Ramos (cell line): ENCODE results near the gene SLC25A25.
"Not testable (repeated sequence)": the region's sequence is repeated elsewhere in the genome, so short reads cannot be mapped to it uniquely, and the experiment has no call there.

Experiments used
- in situ Hi-C: fragments of 300-500 bp; cut with MboI; formaldehyde crosslinking; loops from one replicate; pipeline ENCODE4 v1.14.3; 2022; ENCODE audit warnings: low sequenced_read_pairs; ENCODE audit not compliant: unreplicated experiment

The SLC25A25 gene

DNA sequence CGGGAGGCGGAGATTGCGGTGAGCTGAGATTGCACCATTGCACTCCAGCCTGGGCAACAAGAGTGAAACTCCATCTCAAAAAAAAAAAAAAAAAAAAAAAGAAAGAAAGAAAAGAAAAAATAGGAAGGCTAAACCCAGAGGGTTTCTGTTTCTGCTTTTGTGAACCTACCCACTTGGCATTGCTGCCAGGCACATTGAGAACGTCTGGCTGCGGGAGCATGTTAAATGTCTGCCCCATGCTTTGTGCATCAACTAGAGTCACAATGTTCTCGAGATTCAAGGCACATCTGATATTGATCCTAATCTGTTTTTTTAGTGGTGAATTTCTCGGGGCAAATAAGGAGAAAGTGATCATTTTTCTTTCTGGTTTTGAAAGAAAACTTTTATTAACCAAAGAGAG lies 2.8 kb downstream of the SLC25A25 start:
- in situ Hi-C loops = no loop called here

GRCh38 chr9:128071475-128071874 lies 3.4 kb downstream of the SLC25A25 start:
- in situ Hi-C loops = not testable (repeated sequence)

DNA sequence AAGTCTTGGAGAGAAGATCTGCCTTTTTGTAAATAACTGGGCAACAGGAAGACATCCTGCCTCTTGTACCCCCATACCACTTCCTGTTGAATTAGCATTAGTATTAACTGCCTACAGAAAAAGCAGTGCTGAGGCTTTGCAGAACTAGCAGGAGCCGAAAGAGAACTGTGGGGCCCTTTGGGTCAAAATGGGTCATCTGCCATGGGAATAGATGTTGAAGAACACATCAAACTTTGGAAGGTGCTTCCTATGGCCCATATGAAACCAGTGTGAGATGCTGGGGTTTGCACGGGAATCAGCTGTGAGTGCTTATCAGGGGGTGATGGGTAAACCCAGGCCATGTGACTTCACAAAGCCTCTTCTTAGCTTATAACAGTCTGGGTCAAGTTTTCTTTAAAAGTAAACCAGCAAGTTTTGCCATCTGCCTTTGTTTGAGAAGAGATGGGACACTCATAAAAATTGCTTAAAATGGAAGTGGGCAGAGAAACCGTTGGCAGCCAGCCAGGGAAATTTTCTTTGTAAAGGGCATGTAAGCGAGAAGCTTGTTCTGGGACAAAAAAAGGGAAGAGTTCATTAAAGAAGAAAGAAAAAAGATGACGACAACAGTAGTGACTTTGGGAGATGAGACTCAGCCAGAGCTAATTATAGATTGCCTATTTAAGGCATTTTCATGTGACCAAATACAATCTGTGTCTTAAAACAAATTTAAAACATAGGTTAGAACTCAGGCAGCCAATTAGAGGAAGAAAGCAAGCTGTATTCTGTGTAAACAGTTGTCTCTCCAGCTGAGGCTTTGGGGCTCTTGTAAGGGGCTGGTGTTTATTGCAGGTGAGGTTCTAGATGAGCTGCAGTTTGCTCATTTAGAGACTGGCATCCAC lies 4.4 kb downstream of the SLC25A25 start:
- in situ Hi-C loops = no loop called here

DNA sequence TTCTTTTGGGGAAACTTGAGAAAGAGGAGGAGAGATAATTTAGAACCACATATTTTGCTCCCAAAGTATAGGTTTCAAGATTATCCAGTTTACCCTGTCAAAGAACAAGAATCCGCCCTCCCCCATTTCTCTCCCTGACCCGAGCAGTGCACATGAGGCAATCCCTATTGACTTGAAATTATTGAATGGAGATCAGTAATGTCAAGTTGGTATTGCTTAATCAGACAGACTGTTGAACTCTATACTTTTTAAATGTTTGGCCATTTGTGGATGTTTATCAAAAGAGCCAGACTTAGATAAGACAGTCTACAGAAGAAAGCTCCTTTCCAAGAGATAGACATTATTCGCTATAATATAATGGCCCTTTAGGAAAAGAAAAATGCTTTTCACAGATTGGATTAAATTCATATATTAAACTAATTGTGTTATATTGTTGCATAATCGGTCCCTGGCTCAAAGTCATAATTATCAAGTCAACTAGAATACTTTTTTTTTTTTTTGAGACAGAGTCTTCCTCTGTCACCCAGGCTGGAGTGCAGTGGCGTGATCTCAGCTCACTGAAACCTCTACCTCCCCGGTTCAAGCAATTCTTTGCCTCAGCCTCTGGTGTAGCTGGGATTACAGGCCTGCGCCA lies 5.3 kb downstream of the SLC25A25 start:
- in situ Hi-C loops = no loop called here

DNA sequence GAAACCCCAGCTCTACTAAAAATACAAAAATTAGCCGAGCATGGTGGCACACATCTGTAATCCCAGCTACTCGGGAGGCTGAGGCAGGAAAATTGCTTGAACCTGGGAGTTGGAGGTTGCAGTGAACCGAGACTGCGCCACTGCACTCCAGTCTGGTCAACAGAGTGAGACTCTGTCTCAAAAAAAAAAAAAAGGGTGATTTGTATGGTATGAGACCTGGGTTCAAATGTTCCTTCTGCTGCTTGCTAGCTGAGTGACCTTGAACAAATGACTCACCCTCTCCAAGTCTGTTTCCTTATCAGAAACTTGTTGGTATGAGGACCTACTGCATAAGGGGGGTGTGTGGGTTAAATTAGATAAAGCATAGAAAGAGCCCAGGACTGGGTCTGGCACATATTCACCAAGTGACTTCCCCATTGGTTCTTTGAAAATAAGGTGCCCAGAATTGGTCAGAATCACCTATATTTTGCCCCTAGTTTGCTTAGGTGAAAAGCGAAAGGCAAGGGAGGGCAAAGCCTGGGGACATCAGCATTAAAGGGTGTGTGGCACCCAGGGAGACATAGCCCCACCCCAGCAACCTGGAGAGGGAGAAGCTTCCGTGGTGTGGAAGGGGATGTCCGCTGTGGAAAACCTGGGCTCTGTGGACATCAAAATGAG lies 9.9 kb downstream of the SLC25A25 start:
- in situ Hi-C loops = no loop called here

- in situ Hi-C loops = no loop called here
Observed at GRCh38 chr9:128078504-128079434, 10.7 kb downstream of the SLC25A25 start.

GRCh38 chr9:128080206-128080605 lies 12.2 kb downstream of the SLC25A25 start:
- in situ Hi-C loops = no loop called here

DNA sequence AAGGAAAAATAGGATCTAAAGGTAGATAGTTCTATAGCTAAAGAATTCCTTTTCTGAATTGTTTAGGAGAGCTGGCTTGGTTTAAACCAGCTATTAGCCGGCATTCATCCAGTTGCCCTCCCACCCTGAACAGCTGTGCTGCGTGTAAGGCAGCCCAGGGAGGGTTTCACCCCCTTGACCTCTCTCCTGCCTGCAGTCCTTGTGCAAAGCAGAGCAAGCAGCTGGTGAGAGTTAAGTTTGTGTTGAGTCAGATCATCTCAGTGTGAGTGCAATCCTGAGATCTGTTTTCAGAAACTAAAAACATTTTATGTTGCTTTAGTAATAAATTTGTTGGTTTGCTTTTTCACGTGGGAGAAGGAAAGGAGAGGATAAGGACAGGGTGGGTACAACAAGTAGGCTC lies 13.0 kb downstream of the SLC25A25 start:
- in situ Hi-C loops = no loop called here

DNA sequence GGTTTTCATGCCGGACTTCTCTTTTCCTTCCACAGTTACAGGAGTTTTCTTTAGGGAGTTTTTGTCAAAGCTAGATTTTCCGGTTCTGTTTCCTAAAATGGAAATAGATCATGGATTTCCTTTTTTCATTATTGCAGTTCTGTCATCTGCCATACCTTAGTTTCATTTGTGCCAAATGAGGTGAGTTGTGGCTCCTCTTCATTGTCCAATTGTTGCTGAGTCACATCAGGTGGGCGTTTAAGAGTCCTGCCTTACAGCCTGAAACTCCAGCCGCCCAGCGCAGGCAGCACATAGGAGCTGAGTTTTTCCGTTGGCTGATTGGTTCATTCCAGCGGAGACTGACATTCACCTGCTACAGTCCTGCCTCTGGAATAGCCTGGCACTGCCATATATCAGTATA lies 14.1 kb downstream of the SLC25A25 start:
- in situ Hi-C loops = no loop called here

GRCh38 chr9:128084746-128085145 lies 16.7 kb downstream of the SLC25A25 start:
- in situ Hi-C loops = no loop called here

- in situ Hi-C loops = no loop called here
Observed at GRCh38 chr9:128085943-128086342, 17.9 kb downstream of the SLC25A25 start.

- in situ Hi-C loops = no loop called here
Observed at GRCh38 chr9:128087262-128087661, 19.2 kb downstream of the SLC25A25 start.

DNA sequence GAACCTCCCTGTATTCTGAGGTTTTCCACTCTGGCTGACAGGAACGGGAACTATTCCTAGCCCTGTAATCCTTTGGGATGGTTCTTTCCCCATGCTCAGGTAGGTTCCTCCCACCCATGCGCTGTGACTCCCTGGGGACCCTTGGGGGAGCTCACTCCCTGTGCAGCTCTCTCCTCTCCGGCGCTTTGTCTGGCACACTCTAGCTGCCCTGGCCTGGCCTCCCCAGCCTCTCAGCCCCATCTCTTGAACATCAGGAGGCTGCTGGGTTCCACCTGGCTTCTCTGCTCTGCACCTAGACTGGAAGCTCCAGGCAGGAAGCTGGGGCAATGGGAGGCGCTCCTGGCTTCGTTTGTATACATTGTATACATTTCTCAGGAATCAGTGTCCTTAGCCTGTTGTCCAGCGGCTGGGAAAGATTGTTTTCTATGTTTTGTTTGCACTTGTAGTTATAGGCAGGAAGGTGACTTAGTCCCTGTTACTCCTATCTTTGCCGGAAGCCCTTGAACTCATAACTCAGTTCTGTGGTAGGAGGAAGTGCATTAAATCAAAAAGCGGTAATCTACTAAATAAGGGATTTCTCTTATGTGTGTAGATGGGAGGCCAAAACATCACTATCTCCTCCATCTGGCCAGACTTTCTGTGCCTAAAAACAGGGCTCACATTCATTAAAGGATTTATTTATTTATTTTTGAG lies 20.4 kb downstream of the SLC25A25 start:
- in situ Hi-C loops = no loop called here

- in situ Hi-C loops = no loop called here
Observed at GRCh38 chr9:128089299-128089698, 21.3 kb downstream of the SLC25A25 start.

DNA sequence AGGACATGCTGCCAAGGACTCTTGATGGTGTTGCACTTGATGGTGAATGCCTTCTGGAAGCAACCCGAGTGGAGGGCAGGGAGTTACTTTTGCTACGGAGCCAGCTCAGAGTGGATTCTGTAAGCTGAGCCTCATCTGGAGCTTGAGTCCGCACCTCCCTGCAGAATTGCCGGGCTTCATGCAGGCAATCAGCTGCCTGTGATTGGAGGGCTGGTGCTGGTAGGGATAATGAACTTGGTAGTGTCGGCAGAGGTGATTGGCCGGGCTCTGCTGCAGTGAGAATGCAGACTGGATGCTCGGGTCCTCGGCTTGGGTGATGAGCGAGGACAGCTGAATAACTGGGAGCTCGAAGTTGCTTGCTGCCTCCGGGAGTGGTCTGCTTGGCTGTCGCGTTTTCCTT lies 23.1 kb downstream of the SLC25A25 start:
- in situ Hi-C loops = no loop called here

DNA sequence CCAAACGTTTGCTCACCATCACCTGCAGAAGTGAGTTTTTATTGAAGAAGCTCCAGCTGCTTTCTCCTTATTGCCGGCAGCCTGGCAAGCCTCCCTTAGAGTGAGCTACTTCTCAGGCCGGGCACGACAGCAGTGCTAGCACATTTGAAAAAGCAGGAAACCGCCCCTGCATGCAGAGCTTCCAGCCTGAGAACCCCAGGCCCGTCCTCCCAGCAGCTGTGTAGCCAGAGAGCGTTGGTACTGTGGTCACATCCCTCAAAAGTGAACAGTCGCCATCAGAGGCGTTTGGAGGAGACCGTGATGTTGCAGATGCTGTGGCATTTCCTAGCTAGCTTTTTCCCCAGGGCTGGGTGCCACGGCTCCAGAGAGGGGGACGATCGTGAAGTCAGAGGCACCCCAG lies 23.5 kb downstream of the SLC25A25 start:
- in situ Hi-C loops = no loop called here

- in situ Hi-C loops = no loop called here
Observed at GRCh38 chr9:128092199-128092977, 24.4 kb downstream of the SLC25A25 start.

DNA sequence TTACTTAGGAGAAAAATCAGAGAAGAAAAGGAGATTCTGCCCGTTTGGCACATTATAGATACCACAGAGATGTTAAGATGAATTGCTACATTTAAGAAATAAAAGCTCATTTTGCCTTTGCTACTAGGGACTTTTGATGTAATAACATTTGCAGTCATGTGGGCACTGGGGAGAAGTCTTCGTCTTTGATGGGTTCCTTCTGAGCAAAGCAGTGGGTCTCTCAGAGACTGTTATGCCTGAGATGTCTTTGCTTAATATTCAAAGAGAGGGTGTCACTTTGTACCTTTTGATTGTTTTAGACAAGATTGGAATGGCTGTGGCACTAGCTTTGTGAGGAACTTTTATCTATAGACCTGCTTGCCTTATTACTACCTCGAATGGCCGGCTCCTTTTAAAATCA lies 25.0 kb downstream of the SLC25A25 start:
- in situ Hi-C loops = no loop called here
